H9 (cell line): ENCODE data around the gene TMEM175. TPM values are rescaled to one million over a fixed set of nuclear protein-coding genes. Genes with fewer than 3 reads are reported as not detected.

ENCODE experiments used
- DNase-seq: peaks from one replicate; pipeline ENCODE4 v3.0.0-alpha.2; 2017
- H2AFZ ChIP-seq: one replicate; pipeline ENCODE4 v1.6.1; 2013; ENCODE audit warnings: mild to moderate bottlenecking, low read length, control low read depth, moderate library complexity
- H2AK5ac ChIP-seq: 2 replicates; pipeline ENCODE4 v1.6.1; 2013; ENCODE audit warnings: low read length, control low read depth, mixed read lengths; ENCODE audit not compliant: insufficient read length
- H2BK120ac ChIP-seq: one replicate; pipeline ENCODE4 v1.6.1; 2013; ENCODE audit warnings: low read depth, mild to moderate bottlenecking, low read length, control low read depth, inconsistent platforms; ENCODE audit not compliant: poor library complexity, severe bottlenecking
- H2BK12ac ChIP-seq: 2 replicates; pipeline ENCODE4 v1.6.1; 2013; ENCODE audit warnings: low read length, control low read depth, mixed read lengths, low read depth; ENCODE audit not compliant: insufficient read length
- H2BK15ac ChIP-seq: 2 replicates; pipeline ENCODE4 v1.6.1; 2013; ENCODE audit warnings: low read depth, low read length, control low read depth
- H2BK20ac ChIP-seq: one replicate; pipeline ENCODE4 v1.6.1; 2013; ENCODE audit warnings: low read depth, mild to moderate bottlenecking, low read length, control low read depth, inconsistent platforms; ENCODE audit not compliant: poor library complexity, severe bottlenecking
- H2BK5ac ChIP-seq: 2 replicates; pipeline ENCODE4 v1.6.1; 2013; ENCODE audit warnings: low read length, control low read depth, mixed read lengths; ENCODE audit not compliant: insufficient read length
- H3K14ac ChIP-seq: 2 replicates; pipeline ENCODE4 v1.6.1; 2013; ENCODE audit warnings: low read length, control low read depth; ENCODE audit not compliant: insufficient read depth
- H3K18ac ChIP-seq: 2 replicates; pipeline ENCODE4 v1.6.1; 2013; ENCODE audit warnings: low read depth, mild to moderate bottlenecking, mixed read lengths, low read length, control low read depth; ENCODE audit not compliant: insufficient read length
- H3K23ac ChIP-seq: 2 replicates; pipeline ENCODE4 v1.6.1; 2013; ENCODE audit warnings: low read length, control low read depth, mixed read lengths, low read depth; ENCODE audit not compliant: insufficient read length
- H3K23me2 ChIP-seq: 2 replicates; pipeline ENCODE4 v1.6.1; 2013; ENCODE audit warnings: low read depth, mild to moderate bottlenecking, mixed read lengths, low read length, control low read depth; ENCODE audit not compliant: insufficient read length, poor library complexity, severe bottlenecking
- H3K27ac ChIP-seq: 2 replicates; pipeline ENCODE4 v1.5.1; 2013; ENCODE audit warnings: low read length, control low read depth, mixed read lengths, low read depth; ENCODE audit not compliant: insufficient read length
- H3K27me3 ChIP-seq: 2 replicates; pipeline ENCODE4 v1.6.1; 2013; ENCODE audit warnings: low read length, control low read depth, inconsistent platforms; ENCODE audit not compliant: insufficient read depth
- H3K4ac ChIP-seq: 2 replicates; pipeline ENCODE4 v1.6.1; 2013; ENCODE audit warnings: low read depth, mild to moderate bottlenecking, control low read depth, inconsistent platforms, low read length, moderate library complexity
- H3K4me1 ChIP-seq: 2 replicates; pipeline ENCODE4 v1.6.1; 2013; ENCODE audit warnings: low read length, control low read depth, inconsistent platforms; ENCODE audit not compliant: insufficient read depth
- H3K4me2 ChIP-seq: 2 replicates; pipeline ENCODE4 v1.6.1; 2013; ENCODE audit warnings: low read length, control low read depth, mixed read lengths; ENCODE audit not compliant: insufficient read length, insufficient read depth
- H3K56ac ChIP-seq: 2 replicates; pipeline ENCODE4 v1.6.1; 2013; ENCODE audit warnings: low read depth, mild to moderate bottlenecking, mixed read lengths, low read length, control low read depth; ENCODE audit not compliant: insufficient read length
- H3K79me1 ChIP-seq: 2 replicates; pipeline ENCODE4 v1.6.1; 2013; ENCODE audit warnings: low read depth, mild to moderate bottlenecking, moderate library complexity, low read length, control low read depth, inconsistent platforms; ENCODE audit not compliant: insufficient read depth, poor library complexity, severe bottlenecking
- H3K79me2 ChIP-seq: 2 replicates; pipeline ENCODE4 v1.6.1; 2013; ENCODE audit warnings: low read length, control low read depth, inconsistent platforms; ENCODE audit not compliant: insufficient read depth
- H3K9ac ChIP-seq: 2 replicates; pipeline ENCODE4 v1.6.1; 2013; ENCODE audit warnings: low read length, control low read depth, mixed read lengths; ENCODE audit not compliant: insufficient read length; ENCODE audit errors: extremely low read depth
- H3K9me3 ChIP-seq: one replicate; pipeline ENCODE4 v1.6.1; 2013; ENCODE audit warnings: low read depth, low read length, inconsistent platforms; ENCODE audit not compliant: control insufficient read depth
- H3T11ph ChIP-seq: one replicate; pipeline ENCODE4 v1.6.1; 2013; ENCODE audit warnings: mild to moderate bottlenecking, low read length, control low read depth, inconsistent platforms
- H4K20me1 ChIP-seq: one replicate; pipeline ENCODE4 v1.6.1; 2013; ENCODE audit not compliant: control insufficient read depth, insufficient read length, insufficient read depth
- H4K5ac ChIP-seq: 2 replicates; pipeline ENCODE4 v1.6.1; 2013; ENCODE audit warnings: low read depth, mild to moderate bottlenecking, mixed read lengths, low read length, control low read depth; ENCODE audit not compliant: insufficient read length
- H4K8ac ChIP-seq: replicated peaks from 2 replicates; pipeline ENCODE4 v1.6.1; 2013; ENCODE audit warnings: low read length, control low read depth, mixed read lengths, low read depth; ENCODE audit not compliant: insufficient read length
- H4K91ac ChIP-seq: 2 replicates; pipeline ENCODE4 v1.6.1; 2013; ENCODE audit warnings: low read depth, mild to moderate bottlenecking, moderate library complexity, mixed read lengths, low read length, control low read depth; ENCODE audit not compliant: insufficient read length
- H3K27ac Mint-ChIP-seq, 3 experiments: 2 replicates in 2 of 3; 3 replicates in 1 of 3; pipeline ENCODE4 v1.8.0; 2020 to 2021; ENCODE audit warnings: mixed read lengths in 3 of 3, mild to moderate bottlenecking in 1 of 3, moderate library complexity in 1 of 3
- H3K27me3 Mint-ChIP-seq: 2 replicates; pipeline ENCODE4 v1.8.0; 2021; ENCODE audit warnings: low read depth, mild to moderate bottlenecking, moderate library complexity, mixed read lengths
- H3K36me3 Mint-ChIP-seq, 3 experiments: 2 replicates in 2 of 3; 3 replicates in 1 of 3; pipeline ENCODE4 v1.8.0; 2020 to 2021; ENCODE audit warnings: low read depth in 3 of 3, mixed read lengths in 3 of 3; ENCODE audit not compliant: insufficient read depth in 1 of 3
- H3K4me1 Mint-ChIP-seq, 2 experiments: 2 replicates each; pipeline ENCODE4 v1.8.0; 2020; ENCODE audit warnings: mixed read lengths in 2 of 2
- H3K4me3 Mint-ChIP-seq, 2 experiments: 2 replicates in 1 of 2; 3 replicates in 1 of 2; pipeline ENCODE4 v1.8.0; 2020 to 2021; ENCODE audit warnings: mild to moderate bottlenecking in 2 of 2, mixed read lengths in 2 of 2, moderate library complexity in 1 of 2
- H3K9me3 Mint-ChIP-seq, 2 experiments: 2 replicates in 1 of 2; 3 replicates in 1 of 2; pipeline ENCODE4 v1.8.0; 2020; ENCODE audit warnings: mild to moderate bottlenecking in 2 of 2, mixed read lengths in 2 of 2, moderate library complexity in 1 of 2
- CTCF ChIP-seq: fragments of 200-600 bp; sonication (generic); conservative IDR thresholded peaks from 3 replicates; pipeline ENCODE4 v1.8.0; 2021; ENCODE audit warnings: antibody characterized with exemption, mild to moderate bottlenecking
- WGBS: extraction: QIAGEN DNeasy Blood & Tissue Kit; methylation state at CpG from one replicate; pipeline ENCODE4 v1.1.7; 2013; ENCODE audit warnings: missing lambda C conversion rate, low lambda C conversion rate, mixed read lengths; ENCODE audit not compliant: insufficient read length; ENCODE audit errors: extremely low coverage; 5-methylcytosine and 5-hydroxymethylcytosine counted together
- total RNA-seq: library from RNA; stranded (reverse); gene quantifications from 2 replicates; pipeline ENCODE4 v1.2.1, GENCODE V29; 2021

Gene TMEM175
- total RNA-seq, 1 experiment from 2014 or later, result 6.4 TPM

- Histone ChIP-seq H3K23ac (no peak overlapping the region), H2BK12ac (no peak overlapping the region), H3K4ac (no peak overlapping the region), H2BK5ac (no peak overlapping the region), H3K56ac (no peak overlapping the region), H3K14ac (no peak overlapping the region), H3K9me3 (no peaks in the 10 kb centered on the region), H2AFZ (no peak overlapping the region), H2BK120ac (no peak overlapping the region), H3K27ac (no peak overlapping the region), H2AK5ac (no peak overlapping the region), H3T11ph (no peak overlapping the region), H3K23me2 (no peaks in the 10 kb centered on the region), H3K9ac (no peak overlapping the region), H4K8ac (no peak overlapping the region), H2BK20ac (no peak overlapping the region), H2BK15ac (no peak overlapping the region), H3K4me2 (no peak overlapping the region), H4K20me1 (no peaks in the 10 kb centered on the region), H3K27me3 (no peaks in the 10 kb centered on the region), H4K5ac (no peak overlapping the region), H3K79me1 (no peaks in the 10 kb centered on the region), H3K4me1 (no peaks in the 10 kb centered on the region), H3K18ac (no peak overlapping the region), H3K79me2 (no peaks in the 10 kb centered on the region), H4K91ac (no peak overlapping the region)
- Mint-ChIP-seq H3K4me1 (no peaks in the 10 kb centered on the region), H3K9me3 (no peaks in the 10 kb centered on the region), H3K27me3 (no peaks in the 10 kb centered on the region), H3K4me3 (no peak overlapping the region), H3K27ac (no peak overlapping the region), H3K36me3 (peaks cover 3 to 35% (median 20%) of the 10 kb centered on the region in 3 experiments; a peak in 5 of 7 replicates)
- no CpG with 5 or more reads among the region's 16 CpGs for WGBS
- no peak for TF ChIP-seq CTCF
- DNase-seq, result no peak
Observed at GRCh38 chr4:895596-895995, 36.7 kb upstream of the TMEM175 start.
